Activated gamma-delta T cell (primary cell): ENCODE results near the gene RPTOR.

Source experiments
- DNase-seq: peaks from one replicate; lab custom pipeline; 2025; lab: John Stamatoyannopoulos, UW

Gene RPTOR

DNA sequence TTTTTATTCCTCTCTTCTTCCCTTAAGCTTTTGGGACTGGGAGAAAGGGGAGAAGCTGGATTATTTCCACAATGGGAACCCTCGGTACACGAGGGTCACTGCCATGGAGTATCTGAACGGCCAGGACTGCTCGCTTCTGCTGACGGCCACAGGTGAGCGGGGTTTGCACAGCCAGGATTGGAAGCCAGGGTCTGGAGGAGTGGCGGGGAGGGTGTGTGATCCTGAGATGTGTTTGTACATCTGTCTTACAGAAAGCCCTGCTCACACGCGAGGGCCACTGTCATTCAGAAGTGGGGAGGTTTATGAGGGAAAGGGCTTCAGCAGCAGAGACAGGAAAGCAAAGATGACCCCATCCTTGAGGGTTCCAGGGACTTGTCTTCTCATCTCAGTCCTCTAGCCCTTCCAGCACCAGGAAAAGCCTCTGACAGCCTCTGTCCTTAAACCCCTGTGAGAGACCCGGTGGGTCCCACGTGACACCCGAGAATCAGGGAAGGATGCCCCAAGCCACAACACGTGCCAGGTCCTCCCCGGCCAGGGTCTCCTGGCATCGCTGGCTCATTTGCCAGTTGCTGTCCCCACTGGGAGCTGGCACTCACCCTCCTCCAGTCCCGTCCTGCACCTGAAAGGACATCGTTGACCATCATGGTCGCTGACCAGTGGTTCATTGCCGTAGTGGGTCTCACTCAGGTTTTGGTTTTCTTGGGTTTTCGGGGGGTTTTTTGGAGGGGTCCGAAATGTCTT is 402.7 kb downstream of the RPTOR start:
- no peak for DNase-seq

DNA sequence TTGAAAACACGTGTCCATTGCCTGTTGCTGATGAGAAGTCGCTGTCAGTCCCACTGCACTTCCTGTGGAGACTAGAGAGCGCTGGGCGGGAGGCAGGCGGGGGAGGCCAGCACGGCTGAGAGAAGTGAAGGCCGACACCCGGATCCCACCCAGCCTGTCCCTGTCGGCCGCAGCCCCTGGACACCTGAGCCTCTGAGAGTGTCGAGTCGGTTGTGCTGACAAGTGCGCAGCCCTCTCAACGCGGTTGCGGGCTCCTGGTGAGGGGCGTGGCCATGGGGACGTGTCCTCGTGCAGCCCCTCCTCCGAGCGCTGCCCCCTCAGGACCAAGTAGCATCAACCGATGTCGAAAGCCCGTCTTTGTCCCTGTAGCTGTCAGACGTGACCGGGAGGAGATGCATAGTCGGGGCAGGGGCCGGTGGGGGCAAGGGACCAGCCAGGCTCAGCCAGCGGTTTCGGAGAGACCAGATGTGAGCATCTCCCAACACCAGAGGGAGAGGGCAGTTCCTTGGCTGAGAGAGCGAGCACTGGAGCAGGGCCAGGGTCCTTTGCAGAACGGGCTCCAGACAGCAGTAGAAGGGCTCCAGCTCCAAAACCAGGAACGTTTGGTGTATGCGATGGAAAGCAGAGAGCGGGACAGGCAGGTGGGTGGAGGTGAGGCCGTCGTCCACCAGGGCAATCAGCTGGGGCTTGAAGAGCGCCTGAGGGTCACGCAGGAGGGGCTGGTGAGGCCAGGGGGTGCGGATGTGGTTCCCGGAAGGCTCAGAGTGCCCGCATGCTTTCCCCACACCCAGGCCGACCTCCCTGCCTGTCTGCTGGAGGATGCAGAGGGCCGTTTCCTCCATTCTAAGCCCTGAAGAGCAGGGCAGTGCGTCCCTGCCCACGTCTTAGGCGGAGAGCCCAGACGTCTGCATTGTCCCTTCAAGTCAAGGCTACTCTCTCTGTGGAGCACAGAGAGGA is 403.7 kb downstream of the RPTOR start:
- DNase-seq = no peak

DNA sequence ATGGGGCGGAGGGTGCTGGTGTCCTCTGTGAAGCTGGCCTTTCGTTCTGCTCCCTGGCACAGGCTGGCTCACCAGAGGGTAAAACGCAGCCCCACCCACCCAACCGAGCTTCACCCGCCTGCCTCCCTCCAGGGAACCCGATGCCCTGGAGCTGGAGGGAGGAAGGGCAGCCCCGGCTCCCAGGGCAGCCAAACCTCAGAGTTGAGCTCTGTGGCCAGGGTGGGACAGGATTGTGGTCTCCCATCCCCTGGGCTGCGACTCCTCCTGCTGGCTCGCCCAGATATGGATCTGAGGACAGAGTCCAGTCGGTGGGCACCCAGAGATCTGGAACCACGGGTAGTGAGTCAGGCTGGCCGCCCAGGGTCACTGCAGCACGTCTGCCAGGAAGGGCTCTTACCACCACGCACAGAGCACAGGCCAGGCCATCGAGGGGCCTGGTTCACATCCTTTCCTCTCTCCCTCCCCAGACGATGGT is 404.4 kb downstream of the RPTOR start:
- no peak for DNase-seq

DNA sequence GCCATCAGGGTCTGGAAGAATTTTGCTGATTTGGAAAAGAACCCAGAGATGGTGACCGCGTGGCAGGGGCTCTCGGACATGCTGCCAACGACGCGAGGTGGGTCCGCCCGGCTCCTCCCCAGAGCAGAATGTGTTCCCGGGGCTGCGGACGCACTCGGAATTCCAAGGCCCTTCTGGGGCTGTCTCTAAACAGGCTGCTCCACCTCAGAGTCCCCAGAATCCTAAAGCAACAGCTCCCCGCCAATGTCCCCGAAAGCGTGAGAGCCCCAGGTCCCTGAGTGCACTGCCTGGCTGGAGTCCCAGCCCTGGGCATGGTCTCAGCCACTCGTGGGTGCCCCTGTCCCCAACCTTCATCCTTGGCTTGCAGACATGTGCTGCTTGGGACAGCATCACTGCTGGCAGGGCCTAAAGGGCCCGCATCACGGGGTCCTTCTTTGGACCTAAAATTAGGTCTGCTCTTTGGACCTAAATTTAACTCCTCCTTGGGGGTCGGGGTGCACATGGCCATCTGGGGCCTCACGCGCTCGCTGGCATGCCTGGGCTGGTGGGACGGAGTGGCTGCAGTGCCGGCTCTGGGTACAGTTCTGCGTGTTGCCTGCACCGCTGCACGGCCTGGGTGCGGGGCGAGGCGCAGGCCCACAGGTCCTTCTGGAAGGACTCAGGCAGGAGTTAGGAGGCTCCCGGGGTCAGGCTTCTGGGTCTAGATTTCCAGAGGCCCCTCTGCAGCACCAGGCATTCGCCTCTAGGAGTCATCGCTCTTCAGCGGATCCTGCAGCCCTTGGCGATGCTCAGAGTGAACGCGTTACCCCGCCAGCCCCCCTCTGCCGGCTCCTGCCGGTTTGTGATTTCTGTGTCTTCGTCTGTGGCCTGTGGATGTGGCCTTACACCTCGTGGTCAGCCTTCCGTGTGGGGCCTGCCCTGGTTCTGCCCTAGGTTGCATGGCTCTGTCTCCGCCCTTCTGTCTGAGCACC is 405.1 kb downstream of the RPTOR start:
- DNase-seq = no peak

DNA sequence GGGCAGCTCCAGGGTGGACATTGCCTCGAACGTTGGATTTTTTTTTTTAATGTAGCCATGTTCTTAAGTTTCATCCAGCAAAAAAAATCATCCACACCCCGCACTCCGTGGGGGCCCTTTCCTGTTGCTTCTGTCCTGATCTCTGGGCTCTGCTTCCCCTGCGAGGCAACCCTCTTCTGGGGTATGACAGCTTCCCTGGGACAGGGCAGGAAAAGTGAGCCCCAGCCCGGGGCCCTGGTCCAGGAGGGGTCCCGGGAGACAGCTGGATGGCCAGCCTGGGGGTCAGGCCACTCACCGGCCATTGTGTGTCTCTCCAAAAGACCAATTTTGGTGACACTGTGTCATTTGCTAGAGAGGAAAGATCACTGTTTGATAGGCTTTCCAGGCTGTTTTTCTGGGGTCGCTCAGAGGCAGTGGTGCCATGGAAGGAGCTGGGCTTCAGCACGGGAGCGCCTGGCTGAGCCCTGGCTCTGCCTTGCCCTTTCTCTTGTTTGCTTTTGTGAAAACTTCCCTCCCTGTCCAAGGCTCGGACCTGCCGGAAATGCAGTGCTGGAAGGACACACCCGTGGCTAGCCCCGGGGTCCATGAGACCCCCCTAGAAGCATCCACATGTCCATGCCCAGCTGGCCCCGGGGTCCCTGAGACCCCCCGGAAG is 406.0 kb downstream of the RPTOR start:
- no peak for DNase-seq

DNA sequence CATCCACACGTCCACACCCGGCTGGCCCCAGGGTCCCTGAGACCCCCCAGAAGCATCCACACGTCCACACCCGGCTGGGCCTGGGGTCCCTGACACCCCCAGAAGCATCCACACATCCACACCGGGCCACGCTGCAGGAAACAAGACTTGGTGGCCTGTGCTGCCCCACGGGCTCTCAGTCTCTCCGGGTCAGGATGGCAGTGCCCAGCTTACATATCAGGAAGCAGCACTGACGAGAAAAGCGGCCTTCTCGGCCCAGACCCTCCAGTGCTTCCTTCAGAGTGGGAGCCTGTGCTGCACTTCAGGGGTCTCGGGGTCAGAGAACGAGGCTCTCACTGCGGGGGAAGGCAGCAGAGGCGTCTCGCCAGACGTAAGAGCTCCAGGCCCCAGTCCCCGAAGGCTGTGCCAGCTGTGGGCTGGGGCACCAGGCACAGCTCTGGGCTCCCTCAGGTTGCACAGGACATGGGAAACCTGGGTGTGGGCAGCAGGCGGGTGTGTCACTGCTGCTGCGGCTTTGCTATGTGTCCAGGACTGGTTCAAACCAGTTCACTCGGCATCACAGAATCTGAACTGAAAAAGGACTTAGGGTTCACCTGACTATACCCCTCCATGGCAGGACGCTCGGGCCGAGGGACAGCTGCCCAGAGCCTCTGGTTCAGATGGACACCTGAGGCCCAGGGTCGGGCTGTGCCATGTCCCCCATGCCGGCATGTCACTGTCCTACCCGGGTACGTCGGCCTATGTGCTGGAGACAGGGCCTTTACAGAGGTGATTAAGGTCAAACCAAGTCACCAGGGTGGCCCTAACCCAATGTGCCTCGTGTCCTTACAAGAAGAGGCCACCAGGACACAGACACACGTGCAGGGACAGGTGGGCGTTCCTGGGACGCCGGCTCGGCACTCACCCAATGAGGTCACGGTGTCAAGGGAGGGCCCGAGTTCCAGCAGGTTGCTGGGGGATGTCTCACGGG is 406.8 kb downstream of the RPTOR start:
- DNase-seq = no peak

DNA sequence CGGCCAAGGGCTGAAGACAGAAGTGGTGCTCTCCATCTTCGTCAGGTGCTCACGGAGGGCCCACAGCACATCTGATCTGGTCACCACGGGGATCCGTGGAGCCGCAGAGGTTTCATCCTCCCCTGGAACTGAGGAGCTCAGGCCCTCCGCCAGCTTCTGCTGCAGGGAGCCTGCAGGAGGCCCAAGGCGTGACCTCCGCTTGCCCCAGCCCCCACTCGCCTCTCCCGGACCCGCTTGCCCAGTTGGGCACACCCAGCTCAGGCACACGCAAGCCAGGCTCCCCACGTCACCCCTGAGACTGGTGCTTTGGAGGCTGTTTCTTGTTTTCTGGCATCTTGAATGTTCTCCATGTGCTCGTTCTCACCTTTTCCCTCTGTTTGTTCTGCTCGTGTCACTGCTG is 407.7 kb downstream of the RPTOR start:
- DNase-seq = no peak

DNA sequence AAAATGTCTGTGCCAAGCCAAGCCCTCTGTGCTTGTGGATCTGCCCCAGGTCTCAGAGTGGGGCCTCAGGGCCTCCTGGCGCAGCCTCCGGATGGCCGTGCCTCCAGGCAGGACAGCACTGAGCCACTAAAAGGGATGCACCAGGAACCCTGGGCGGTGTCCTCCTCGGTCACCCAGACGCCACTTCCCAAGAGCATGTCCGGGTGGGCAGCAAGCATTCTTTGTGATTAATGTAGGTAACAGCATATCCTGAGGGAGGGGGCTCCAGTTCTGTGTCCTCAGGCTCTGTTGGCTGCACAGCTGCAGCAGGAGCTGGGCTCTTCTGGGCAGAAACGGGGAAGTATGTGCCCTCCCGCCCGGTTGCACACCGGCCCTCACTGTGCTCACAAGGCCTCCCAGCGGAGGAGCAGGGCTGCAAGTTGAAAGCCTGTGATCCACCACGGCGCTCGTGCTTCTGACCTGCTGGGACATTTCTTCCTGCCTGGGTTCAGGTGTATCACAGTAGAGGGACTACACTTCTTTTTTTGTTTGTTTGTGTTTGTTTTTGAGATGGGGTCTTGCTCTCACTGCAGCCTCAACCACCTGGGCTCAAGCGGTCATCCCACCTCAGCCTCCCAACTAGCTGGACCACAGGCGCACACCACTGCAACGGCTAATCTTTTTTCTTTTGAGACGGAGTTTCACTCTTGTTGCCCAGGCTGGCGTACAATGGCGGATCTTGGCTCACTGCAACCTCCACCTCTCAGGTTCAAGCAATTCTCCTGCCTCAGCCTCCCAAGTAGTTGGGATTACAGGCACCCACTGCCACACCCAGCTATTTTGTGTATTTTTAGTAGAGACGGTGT is 409.1 kb downstream of the RPTOR start:
- DNase-seq = no peak

DNA sequence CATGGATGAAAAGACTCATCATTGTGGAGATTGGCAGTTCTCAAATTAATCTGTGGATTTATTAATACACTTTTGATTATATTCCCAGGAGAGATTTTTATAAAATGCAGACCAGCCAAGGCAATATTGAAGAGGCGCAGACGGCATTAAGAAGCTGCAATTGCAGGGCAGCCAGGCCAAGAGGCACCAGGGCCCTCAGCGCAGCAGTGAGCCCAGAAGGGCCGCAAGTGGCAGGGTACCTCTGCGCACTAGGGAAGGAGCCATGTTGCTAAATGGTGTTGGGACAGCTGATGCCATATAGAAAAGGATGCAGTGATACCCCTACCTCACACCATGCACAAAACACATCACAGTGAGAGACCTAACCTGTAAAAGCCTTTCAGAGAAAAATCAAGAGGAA is 410.4 kb downstream of the RPTOR start:
- no peak for DNase-seq

DNA sequence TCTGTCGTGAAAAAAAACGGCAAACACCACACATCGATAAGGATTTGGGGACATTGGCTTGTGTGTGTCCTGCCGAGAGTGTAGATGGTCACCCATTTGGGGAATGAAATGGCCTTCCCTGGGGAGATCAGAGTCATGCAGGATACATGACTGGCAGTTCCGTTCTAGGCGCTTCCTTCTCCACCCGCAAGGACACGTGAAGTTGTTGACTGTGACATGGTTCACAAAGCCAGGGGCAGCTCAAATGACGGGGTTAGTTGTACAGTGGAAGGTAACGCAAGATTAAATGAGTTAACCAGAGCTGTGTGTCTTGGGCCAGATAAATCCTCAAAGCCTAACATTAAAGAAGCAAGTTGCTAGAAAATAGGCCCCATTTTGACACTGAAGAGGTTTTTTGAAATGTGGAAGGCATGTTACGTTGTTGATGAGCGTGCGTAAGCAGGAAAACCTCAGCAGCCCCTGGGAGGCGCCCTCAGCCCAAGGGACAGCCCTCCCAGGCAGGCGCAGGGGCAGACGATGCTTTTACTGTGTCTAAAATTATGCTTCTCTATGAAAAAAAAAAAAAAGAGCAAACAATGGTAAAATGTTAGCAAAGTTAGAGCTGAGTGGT is 411.1 kb downstream of the RPTOR start:
- DNase-seq = no peak

DNA sequence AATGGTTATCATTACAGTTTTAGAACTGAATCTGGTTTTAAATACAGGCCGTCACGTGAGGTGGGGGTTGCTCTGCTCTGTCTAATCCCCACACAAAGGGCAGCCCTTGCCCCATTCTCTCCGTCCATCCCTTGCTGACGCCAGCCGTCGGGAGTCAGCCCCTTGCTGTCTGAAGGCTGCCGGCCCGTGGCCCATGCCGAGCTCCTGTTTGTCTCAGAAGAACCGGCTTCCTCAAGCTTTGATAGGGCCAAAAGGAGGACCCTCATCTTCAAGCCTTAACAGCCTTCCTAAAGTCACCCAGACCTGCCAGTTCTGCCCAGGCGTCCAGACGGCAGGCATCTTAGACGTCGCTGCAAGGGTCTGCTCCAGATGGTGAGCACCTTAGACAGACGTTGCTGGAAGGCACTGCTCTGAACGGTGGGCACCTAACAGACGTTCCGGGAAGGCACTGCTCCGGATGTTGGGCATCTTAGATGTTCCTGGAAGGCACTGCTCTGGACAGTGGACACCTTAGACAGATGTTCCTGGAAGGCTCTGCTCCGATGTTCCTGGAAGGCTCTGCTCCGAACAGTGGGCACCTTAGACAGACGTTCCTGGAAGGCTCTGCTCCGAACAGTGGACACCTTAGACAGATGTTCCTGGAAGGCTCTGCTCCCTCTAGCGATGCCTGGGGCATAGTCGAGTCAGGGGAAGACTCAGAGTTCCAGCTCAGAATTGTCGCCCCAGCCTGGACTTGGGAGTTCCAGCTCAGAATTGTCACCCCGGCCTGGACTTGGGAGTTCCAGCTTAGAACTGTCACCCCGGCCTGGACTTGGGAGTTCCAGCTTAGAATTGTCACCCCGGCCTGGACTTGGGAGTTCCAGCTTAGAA is 411.9 kb downstream of the RPTOR start:
- no peak for DNase-seq

DNA sequence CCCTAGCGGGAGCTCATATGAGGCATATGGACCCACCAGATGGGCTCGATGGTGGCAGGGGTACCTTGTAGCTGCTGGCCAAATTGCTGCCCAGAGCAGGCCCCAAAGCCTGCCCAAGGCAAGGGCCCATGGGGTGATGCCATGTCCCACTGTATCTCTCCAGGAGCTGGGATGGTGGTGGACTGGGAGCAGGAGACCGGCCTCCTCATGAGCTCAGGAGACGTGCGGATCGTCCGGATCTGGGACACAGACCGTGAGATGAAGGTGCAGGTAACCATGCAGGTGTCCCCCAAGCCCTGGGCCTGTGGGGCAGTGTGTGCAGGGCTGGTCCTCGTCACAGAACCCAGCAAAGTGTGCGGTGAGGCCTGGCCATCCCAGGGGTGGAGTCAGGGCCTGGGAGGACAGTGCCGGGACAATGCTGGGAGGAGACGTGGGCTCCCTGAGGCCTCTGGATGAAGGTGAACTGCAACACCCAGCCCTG is 412.9 kb downstream of the RPTOR start:
- DNase-seq = no peak

DNA sequence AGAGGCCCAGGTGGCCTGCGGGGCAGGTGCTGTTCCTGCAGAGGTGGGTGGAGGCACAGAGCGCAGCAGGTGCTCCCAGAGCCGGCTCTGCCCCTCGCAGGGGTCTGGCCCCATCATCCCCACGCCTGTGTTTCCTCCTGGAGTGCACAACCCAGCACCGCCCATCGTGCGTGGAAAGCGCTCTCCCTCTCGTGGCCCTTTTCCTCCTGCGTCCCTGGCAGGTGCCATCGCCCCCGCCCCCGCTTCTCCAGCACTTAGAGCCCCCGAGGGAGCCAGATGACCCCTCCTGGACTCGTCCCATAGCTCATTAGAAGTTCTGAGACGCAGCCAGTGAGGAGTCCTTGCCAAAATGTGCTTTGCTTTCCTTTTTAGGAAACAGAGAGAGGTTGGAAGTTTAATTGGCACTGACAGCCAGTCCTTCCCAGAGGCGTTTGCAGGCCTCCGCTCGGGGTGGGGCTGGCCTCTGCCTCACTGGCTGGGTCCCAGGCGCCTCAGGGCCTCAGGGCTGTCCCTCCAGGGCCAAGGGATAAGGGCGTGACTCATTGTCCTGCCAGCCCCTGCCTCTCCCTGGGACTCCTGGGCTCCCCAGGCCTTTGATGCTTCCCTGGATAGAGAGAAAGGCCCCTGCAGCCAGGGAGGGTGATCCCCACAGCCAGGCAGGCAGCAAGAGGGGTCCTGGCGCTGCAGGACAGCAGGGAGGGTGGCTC is 414.8 kb downstream of the RPTOR start:
- DNase-seq = no peak

DNA sequence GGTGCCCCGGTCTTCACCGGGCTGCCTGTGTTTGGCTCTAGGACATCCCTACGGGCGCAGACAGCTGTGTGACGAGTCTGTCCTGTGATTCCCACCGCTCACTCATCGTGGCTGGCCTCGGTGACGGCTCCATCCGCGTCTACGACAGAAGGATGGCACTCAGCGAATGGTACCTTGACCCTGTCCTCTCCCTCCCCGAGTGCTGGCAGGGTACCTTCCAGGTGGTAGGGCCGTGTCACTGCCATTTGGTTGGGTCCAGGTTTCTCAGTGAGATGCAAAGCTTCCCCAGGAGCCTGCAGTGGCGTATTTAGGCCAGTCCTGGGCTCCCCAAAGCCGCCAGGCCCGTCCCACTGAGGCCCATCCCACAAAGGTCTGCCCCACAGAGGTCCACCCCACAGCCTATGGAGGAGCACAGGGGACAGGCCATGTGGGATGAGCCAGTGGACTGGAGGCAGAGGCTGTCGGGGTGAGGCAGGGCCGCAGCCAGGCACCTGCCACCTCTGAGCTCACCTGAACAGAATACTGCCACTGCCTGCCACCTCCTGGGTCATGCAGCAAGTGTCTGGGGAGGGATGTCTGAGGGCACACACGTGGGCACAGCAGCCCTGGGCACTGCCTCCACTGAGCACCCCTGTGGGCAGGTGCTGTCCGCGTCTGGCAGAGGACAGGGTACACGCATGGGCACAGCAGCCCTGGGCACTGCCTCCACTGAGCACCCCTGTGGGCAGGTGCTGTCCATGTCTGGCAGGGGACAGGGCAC is 415.6 kb downstream of the RPTOR start:
- DNase-seq = no peak

DNA sequence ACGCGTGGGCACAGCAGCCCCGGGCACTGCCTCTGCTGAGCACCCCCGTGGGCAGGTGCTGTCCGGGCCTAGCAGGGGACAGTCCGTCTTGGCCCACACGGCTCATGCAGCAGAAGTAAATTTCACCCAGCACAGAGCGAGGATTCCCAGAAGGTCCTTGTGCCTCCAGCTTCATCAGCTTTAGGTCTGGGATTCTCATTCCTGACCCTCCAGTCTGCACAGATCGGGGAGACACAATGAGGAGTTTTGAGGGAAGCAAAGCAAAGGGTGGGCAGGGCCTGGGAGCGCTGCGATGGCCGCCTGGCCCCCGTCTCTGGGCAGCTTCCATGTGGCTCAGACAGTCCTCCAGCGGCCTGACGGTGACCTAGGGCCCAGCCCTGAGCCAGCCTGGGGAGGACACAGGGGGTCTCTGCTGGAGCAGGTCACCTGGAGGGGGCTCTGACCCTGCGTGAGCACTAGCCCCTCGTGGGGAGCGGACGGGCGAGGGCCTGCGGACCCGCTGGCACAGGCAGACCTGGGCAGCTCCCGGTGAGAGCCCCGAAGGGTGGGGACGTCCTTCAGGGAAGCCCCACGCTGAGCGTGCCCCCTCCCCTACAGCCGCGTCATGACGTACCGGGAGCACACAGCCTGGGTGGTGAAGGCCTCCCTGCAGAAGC is 416.3 kb downstream of the RPTOR start:
- no peak for DNase-seq
